ENCODE measurements around the gene PCDHB9. TPM values are rescaled to one million over a fixed set of nuclear protein-coding genes. Genes with fewer than 3 reads are reported as not detected.

Gene PCDHB9
- total RNA-seq, 1 donor from 2014 or later, result not detected

DNA sequence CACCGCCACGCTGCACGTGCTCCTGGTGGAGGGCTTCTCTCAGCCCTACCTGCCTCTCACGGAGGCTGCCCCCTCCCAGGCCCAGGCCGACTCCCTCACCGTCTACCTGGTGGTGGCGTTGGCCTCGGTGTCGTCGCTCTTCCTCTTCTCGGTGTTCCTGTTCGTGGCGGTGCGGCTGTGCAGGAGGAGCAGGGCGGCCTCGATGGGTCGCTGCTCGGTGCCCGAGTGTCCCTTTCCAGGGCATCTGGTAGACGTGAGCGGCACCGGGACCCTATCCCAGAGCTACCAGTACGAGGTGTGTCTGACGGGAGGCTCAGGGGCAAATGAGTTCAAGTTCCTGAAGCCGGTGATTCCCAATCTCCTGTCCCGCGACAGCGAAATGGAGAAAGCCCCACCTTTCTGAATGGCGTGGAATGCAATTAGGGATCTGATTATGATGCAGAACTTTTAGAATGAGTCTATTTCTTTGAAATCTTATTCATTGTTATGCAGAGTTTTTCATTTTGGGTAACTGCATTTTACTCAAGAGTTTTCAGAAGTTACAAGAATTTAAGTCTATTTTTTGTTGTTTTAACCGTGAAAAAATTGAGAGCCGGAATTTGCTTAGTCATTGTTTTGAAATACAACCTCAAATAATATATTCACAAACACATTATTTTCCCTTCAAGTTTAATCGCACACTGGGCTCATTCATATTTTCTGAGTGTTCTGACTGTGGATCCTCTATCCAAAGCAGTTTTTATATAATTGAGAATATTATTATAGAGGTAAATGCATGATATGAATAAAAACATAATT is 49.8 kb downstream of the PCDHB9 start:
- intact Hi-C loops (cut with micrococcal nuclease), result loop anchor here (10.0 kb wide), 2 partner anchors 178 to 362 kb away; partner anchors contain the start of genes PCDHA12, PCDHGA10 and PCDHGB7

Other genes starting within 250 kb of the PCDHB9 start
- not detected in 2 replicates for gene PCDHAC2, start 220.7 kb upstream of the PCDHB9 start, total RNA-seq
- not detected in 2 replicates for gene PCDHB1, start 135.8 kb upstream of the PCDHB9 start, total RNA-seq
- gene PCDHB2, start 92.5 kb upstream of the PCDHB9 start, total RNA-seq, result 0.09 and 0.14 TPM in 2 replicates
- gene PCDHB3, start 86.7 kb upstream of the PCDHB9 start, total RNA-seq, result not detected in 2 replicates
- not detected in 2 replicates for gene PCDHB4, start 65.3 kb upstream of the PCDHB9 start, total RNA-seq
- gene PCDHB5, start 52.0 kb upstream of the PCDHB9 start, total RNA-seq, result not detected in 2 replicates
- not detected in 2 replicates for gene PCDHB6, start 37.1 kb upstream of the PCDHB9 start, total RNA-seq
- gene PCDHB7, start 14.5 kb upstream of the PCDHB9 start, total RNA-seq, result not detected in 2 replicates
- not detected in 2 replicates for gene PCDHB8, start 9.4 kb upstream of the PCDHB9 start, total RNA-seq
- gene PCDHB16, start 4.8 kb upstream of the PCDHB9 start, total RNA-seq, result not detected in 2 replicates
- gene PCDHB10, start 5.2 kb downstream of the PCDHB9 start, total RNA-seq, result not detected in 2 replicates
- gene PCDHB11, start 12.5 kb downstream of the PCDHB9 start, total RNA-seq, result not detected in 2 replicates
- gene PCDHB12, start 21.6 kb downstream of the PCDHB9 start, total RNA-seq, result not detected in 2 replicates
- gene PCDHB13, start 26.8 kb downstream of the PCDHB9 start, total RNA-seq, result not detected in 2 replicates
- not detected in 2 replicates for gene PCDHB14, start 36.2 kb downstream of the PCDHB9 start, total RNA-seq
- not detected in 2 replicates for gene PCDHB15, start 58.2 kb downstream of the PCDHB9 start, total RNA-seq
- 0.25 and 0.59 TPM in 2 replicates for gene SLC25A2, start 116.9 kb downstream of the PCDHB9 start, total RNA-seq
- 60.8 and 64.9 TPM in 2 replicates for gene TAF7, start 133.6 kb downstream of the PCDHB9 start, total RNA-seq
- gene PCDHGA1, start 143.4 kb downstream of the PCDHB9 start, total RNA-seq, result 0.09 TPM in 2 replicates
- 0.14 and 0.23 TPM in 2 replicates for gene PCDHGA2, start 151.6 kb downstream of the PCDHB9 start, total RNA-seq
- gene PCDHGA3, start 156.7 kb downstream of the PCDHB9 start, total RNA-seq, result 0.23 and 0.34 TPM in 2 replicates
- gene PCDHGB1, start 162.9 kb downstream of the PCDHB9 start, total RNA-seq, result 0.18 and 0.20 TPM in 2 replicates
- 0.43 and 0.45 TPM in 2 replicates for gene PCDHGA4, start 167.9 kb downstream of the PCDHB9 start, total RNA-seq
- gene PCDHGB2, start 172.8 kb downstream of the PCDHB9 start, total RNA-seq, result 0.93 and 1.0 TPM in 2 replicates
- gene PCDHGA5, start 177.0 kb downstream of the PCDHB9 start, total RNA-seq, result 0.41 and 0.55 TPM in 2 replicates
- 0.59 and 0.93 TPM in 2 replicates for gene PCDHGB3, start 183.1 kb downstream of the PCDHB9 start, total RNA-seq
- 0.57 and 0.70 TPM in 2 replicates for gene PCDHGA6, start 186.7 kb downstream of the PCDHB9 start, total RNA-seq
- gene PCDHGA7, start 195.6 kb downstream of the PCDHB9 start, total RNA-seq, result 0.30 TPM in 2 replicates
- 0.18 and 0.23 TPM in 2 replicates for gene PCDHGB4, start 200.5 kb downstream of the PCDHB9 start, total RNA-seq
- gene PCDHGA8, start 205.5 kb downstream of the PCDHB9 start, total RNA-seq, result 0.18 TPM in 2 replicates
- 0.55 and 0.61 TPM in 2 replicates for gene PCDHGB5, start 210.8 kb downstream of the PCDHB9 start, total RNA-seq
- 0.25 and 0.34 TPM in 2 replicates for gene PCDHGA9, start 215.6 kb downstream of the PCDHB9 start, total RNA-seq
- 0.25 and 0.41 TPM in 2 replicates for gene PCDHGB6, start 220.9 kb downstream of the PCDHB9 start, total RNA-seq
- 0.34 and 0.41 TPM in 2 replicates for gene PCDHGA10, start 225.8 kb downstream of the PCDHB9 start, total RNA-seq
- 0.20 and 0.39 TPM in 2 replicates for gene PCDHGB7, start 230.5 kb downstream of the PCDHB9 start, total RNA-seq
- 0.11 and 0.25 TPM in 2 replicates for gene PCDHGA11, start 233.9 kb downstream of the PCDHB9 start, total RNA-seq
- 0.16 and 0.18 TPM in 2 replicates for gene PCDHGA12, start 243.3 kb downstream of the PCDHB9 start, total RNA-seq